ENCODE measurements around the gene CDC45.
A peak's percentile ranks its signal among the peaks of the same experiment; 100 is the strongest.

The CDC45 gene

GRCh38 chr22:19471572-19471971, 8.1 kb upstream of the CDC45 start:
- DNase-seq: no peak

DNA sequence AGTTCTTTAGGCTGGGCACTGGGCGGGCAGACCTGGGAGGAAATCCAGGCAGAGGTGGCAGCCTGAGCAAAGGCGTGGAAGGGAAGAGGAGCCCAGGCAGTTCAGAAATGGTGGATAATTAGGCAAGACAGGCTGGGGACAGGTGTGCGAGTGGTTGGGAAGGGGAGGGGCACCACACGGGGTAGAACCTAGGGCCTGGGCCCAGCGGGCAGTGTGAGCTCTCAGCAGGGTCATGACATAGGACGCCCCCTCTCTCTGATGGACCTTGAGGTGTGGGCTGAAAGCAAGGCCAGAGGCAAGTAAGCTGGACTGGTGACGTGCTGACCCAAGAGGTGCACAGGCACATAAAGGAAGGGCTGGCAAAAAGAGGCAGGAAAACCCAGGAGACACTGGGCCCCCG, 7.5 kb upstream of the CDC45 start:
- no peak for DNase-seq

DNA sequence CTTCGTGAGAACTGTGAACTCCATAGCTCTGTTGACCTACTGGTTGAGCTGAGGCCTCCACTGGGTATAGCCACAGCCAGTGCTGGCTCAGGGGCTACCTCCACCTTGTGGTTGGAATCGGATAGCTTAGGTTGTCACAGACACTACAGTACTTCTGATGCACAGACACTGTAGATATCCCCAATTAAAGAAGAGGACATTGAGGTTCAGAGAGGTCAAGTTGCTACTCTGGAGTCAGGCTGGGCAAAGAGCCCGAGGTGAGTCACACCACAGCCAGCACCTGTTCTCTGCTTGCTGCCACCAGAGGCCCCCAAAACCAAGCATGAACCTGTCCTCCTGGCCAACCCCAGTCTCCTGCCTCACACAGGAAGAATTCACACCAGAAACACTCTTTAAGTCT, 6.1 kb upstream of the CDC45 start:
- no peak for DNase-seq

- no peak for DNase-seq
These were observed 3.7 kb upstream of the CDC45 start for GRCh38 chr22:19476023-19476422.

GRCh38 chr22:19477321-19478044, 2.2 kb upstream of the CDC45 start:
- no peak for DNase-seq

GRCh38 chr22:19478045-19478900, 1.4 kb upstream of the CDC45 start:
- no peak for DNase-seq

DNA sequence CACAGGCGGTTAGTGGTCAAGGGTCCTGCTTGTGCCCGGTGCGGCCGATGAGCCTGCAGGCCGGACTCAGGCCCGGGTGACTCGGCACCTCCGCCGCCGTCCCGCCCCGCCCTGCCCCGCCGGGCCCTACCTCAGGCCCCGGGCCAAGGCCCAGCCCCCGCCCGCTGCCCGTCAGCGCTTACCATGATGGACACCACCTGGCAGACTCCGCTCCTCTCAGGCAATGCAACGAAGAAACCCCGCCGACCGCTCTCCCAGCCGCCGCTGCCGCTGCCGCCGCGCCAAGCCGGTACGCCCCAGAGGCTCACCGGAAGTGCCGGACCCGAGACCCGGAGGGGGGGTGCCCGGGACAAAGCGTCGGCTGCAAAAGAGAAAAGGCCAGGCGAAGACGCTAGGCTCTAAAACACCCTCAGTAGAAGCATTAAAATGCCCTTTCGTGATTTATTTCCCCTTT, 792 bp upstream of the CDC45 start, which contains the start of gene UFD1:
UFD1 (minus strand) TSS at position 293 of the 454 bp plus-strand sequence; CDS start at position 185, 108 bp downstream.
- peak; percentile 89 for DNase-seq

GRCh38 chr22:19480173-19480568, 451 bp downstream of the CDC45 start:
- DNase-seq: no peak

GRCh38 chr22:19480789-19481188, 1.1 kb downstream of the CDC45 start:
- no peak for DNase-seq

DNA sequence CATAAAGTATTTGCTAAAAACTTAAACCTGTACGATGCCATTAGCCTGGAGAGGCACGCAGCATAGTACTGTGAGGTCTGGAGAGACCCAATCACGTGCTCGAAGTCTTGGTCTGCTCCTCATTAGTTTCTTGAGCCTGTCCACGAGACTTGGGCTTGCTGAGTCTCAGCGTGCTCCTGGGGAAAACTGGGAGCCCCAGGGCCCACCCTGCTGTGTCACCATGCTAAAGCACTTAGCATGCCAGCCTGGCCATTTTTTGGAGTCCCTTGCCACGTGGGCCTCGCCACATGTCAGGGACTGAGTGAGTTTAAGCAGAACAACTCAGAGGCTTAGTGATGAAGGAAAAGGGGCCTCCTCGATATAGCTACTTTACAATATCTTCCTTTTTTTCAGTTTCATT, 2.6 kb downstream of the CDC45 start:
- DNase-seq: no peak

DNA sequence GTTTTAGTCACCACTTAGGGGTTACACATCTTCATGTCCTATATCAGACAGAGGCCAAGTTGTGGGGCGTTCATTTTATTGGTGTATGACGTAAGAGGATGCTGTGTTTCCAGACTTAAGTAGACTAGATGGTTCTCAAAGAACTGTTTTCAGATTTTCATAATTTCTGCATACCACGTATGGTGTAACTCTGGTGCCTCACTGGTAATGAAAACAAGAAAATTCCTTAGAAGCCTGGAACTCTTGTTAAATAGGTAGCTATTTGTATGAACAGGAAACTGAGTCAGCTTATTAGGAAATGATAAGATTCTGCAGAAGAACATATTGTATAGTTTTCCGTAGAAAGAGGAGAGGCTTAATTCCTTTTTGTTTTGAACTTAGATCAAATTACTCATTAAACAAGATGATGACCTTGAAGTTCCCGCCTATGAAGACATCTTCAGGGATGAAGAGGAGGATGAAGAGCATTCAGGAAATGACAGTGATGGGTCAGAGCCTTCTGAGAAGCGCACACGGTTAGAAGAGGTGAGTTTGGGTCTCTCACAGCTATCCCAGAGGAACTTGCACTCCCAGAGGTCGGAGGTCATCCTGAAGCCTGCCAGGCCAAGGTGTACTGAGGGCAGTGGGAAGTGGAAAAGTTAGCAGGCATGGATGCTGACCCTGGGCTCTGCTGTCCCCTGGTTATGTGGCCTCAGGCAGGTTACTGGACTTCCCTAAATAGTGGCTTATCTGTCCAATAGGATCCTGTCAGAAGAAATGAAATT, 3.9 kb downstream of the CDC45 start:
- DNase-seq: no peak

GRCh38 chr22:19488285-19488684, 8.6 kb downstream of the CDC45 start:
- no peak for DNase-seq

DNA sequence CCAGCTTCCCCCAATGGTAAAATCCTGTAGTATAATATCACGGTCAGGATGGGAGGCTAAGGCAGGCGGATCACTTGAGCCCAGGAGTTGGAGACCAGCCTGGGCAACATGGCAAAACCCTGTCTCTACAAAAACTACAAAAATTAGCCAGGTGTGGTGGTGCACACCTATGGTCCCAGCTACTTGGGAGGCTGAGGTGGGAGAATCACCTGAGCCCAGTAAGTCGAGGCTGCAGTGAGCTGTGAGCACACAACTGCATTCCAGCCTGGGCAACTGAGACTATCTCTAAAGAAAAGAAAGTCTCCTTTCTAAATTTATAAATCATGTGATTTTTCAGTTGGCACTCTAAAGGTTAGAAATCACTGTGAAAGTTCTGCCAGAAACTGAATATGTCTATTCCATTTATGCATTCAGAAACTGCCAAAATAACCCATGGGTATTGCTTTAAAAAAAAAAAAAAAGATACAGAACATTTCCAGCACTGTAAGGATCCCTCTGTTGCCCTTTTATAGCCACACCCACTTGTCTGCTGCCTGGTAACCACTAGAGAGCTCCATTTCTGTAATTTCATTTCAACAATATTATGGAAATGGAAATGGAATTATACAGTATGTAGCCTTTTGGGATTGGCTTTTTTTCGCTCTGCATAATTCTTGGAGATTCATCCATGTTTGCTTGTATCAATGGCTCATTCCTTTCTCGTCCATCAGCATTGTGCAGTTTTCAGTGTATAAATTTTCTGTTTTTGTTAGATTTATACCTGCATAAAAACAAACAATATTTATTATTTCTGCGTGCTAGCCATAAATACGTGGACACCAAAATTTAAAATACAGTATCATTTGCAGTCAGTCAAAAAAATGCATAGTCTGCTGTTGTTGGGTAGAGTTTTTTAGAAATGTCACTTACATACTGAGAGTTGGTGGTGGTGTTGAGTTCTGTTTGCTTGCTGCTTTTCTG, 9.4 kb downstream of the CDC45 start:
- DNase-seq: no peak

- no peak for DNase-seq
These were observed 11.0 kb downstream of the CDC45 start for GRCh38 chr22:19490628-19491230.

DNA sequence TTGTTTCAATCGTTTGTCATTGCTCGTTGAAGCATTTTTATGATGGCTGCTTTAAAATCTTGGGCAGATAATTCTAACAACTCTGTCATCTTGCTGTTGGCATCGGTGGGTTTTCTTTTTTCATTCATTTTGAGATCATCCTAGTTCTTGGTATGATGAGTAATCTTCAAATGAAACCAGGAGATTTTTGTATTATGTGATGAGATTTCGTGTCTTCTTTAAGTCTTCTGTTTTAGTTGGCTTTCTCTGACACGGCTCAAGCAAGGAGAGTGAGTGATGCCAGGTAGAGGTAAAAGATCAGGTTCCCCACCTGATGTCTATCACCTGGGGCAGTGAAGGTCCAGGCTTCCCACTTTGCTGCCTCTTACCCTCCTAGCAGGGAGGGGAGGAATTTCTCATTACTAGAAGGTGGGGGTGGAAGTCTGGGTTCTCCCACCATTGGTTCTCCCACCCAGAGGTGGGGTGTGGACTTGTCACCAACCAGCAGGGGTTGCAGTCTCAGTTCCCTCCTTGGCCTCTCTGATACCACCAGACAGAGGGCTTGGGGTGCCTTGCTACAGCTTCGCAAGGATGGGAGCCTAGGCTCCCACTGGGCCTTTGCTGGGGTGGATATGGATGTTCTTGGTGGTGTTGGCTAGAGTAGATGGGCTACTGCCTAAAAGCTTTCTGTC, 12.9 kb downstream of the CDC45 start:
- no peak for DNase-seq

GRCh38 chr22:19494001-19494560, 14.4 kb downstream of the CDC45 start:
- DNase-seq: no peak

- DNase-seq: no peak
These were observed 15.0 kb downstream of the CDC45 start for GRCh38 chr22:19494676-19495173.

DNA sequence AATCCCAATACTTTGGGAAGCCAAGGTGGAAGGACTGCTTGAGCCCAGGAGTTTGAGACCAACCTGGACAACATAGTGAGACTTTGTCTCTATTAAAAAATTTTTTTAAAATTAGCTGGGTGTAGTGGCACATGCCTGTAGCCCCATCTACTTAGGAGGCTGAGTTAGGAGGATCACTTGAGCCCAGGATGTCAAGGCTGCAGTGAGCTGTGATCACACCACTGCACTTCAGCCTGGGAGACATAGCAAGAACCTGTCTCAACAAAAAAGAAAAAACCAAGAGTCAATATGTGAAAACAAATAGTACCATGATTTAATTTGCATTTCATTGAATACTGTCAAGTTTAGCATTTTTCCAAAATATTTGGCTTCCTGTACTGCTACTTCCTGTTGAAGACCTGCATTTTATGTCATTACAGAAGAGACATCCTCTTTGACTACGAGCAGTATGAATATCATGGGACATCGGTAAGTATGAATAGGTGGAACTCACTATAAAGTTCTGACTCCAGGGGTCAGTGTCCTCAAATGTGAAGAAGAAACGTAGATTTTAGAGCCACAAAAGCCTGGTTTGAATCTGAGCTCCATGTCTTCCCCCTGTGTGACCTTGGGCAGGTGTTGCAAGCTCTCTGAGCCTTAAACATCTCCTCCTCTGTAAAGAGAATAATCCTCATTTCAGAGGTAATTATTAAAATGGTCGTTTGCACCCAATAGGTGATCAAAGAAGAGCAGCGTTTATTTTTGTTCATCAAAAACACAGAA, 16.0 kb downstream of the CDC45 start:
- no peak for DNase-seq

DNA sequence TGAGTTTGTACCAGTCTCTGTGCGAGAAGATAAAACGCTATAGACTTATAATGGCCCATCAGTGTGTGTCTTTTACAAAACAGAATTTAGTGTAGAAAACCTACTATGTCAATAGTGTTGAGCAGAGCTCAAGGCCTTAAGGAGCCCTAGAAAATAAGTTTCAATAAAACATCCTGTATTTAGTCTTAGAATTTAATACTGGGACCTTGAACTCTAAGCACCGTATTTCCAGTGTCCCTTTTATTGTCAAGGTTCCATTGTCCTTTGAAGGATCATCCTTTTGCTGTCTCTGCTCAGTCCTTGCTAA, 16.6 kb downstream of the CDC45 start:
- no peak for DNase-seq

GRCh38 chr22:19497245-19497644, 17.5 kb downstream of the CDC45 start:
- peak; percentile 56 for DNase-seq
